Measurements from ENCODE around the gene UBE2U. TPM values are rescaled to one million over a fixed set of nuclear protein-coding genes. Genes with fewer than 3 reads are reported as not detected.

Gene UBE2U
- total RNA-seq, 1 experiment from 2014 or later: not detected

- no peaks in the 10 kb centered on the region for H3K9me2 ChIP-seq (ENCODE audit: insufficient read depth)
- DNase-seq (ENCODE audit: low read depth, low spot score) (no peak), ATAC-seq (no peak)
- no peak for TF ChIP-seq ATF3 (IDR thresholded peaks at IDR 0.05)
- 0 out of 2 replicates have a peak, but pooled peaks have one; percentile 10 for TF ChIP-seq FOSL1 (IDR thresholded peaks at IDR 0.05; ENCODE audit: low read depth)
- TF ChIP-seq ZFX (IDR thresholded peaks at IDR 0.05): no peak
- TF ChIP-seq EGR1 (IDR thresholded peaks at IDR 0.05; ENCODE audit: low read depth): no peak
- H4K20me1 ChIP-seq (ENCODE audit: insufficient read depth): no peaks in the 10 kb centered on the region
- no peak overlapping the region for H3K4me3 ChIP-seq (replicated peaks in 1 of 2; ENCODE audit: low read depth in 1 of 2, low read length in 2 of 2)
- H3K4me2 ChIP-seq (ENCODE audit: low read length): no peak overlapping the region
- ChIA-PET CTCF (no interaction called here), RAD21 (ENCODE audit: low non-redundant PET in 1 of 2, low total read pairs in 2 of 2, uncharacterized antibody in 2 of 2, unreplicated experiment in 2 of 2) (no interaction called here), POLR2A (no interaction called here)
- intact Hi-C loops (cut with micrococcal nuclease): no loop called here
- no peaks in the 10 kb centered on the region for H3K4me1 ChIP-seq (ENCODE audit: control insufficient read depth in 1 of 2, insufficient read depth in 2 of 2, low read length in 2 of 2)
- H3K79me2 ChIP-seq (ENCODE audit: insufficient read depth, low read length): no peaks in the 10 kb centered on the region
- H2AFZ ChIP-seq (ENCODE audit: low read depth, low read length, poor library complexity, severe bottlenecking): peak overlapping the region; percentile 7
- BruUV-seq (replicated peaks): no TSS peak
- no peaks in the 10 kb centered on the region for H3K36me3 ChIP-seq (ENCODE audit: control insufficient read depth in 1 of 2, insufficient read depth in 2 of 2, low read length in 2 of 2)
- H3K27ac ChIP-seq (ENCODE audit: low read depth, low read length): no peak overlapping the region
- H3K27me3 ChIP-seq (ENCODE audit: insufficient read depth, low read length): no peaks in the 10 kb centered on the region
- H3K9ac ChIP-seq (ENCODE audit: low read length): no peak overlapping the region
- no peaks in the 10 kb centered on the region for H3K9me3 ChIP-seq (ENCODE audit: control insufficient read depth in 1 of 2, insufficient read depth in 1 of 2, low read depth in 1 of 2, low read length in 2 of 2)
Measured at GRCh38 chr1:64199154-64199553, 4.3 kb upstream of the UBE2U start.

GRCh38 chr1:64200064-64200463 lies 3.4 kb upstream of the UBE2U start:
- BruUV-seq (replicated peaks): no TSS peak
- no peak overlapping the region for H3K4me3 ChIP-seq (replicated peaks in 1 of 2; ENCODE audit: low read depth in 1 of 2, low read length in 2 of 2)
- H3K4me2 ChIP-seq (ENCODE audit: low read length): no peak overlapping the region
- no peak overlapping the region for H3K9ac ChIP-seq (ENCODE audit: low read length)
- H3K4me1 ChIP-seq (ENCODE audit: control insufficient read depth in 1 of 2, insufficient read depth in 2 of 2, low read length in 2 of 2): no peaks in the 10 kb centered on the region
- no peak overlapping the region for H2AFZ ChIP-seq (ENCODE audit: low read depth, low read length, poor library complexity, severe bottlenecking)
- no peak overlapping the region for H3K27ac ChIP-seq (ENCODE audit: low read depth, low read length)
- H3K9me2 ChIP-seq (ENCODE audit: insufficient read depth): no peaks in the 10 kb centered on the region
- DNase-seq (ENCODE audit: low read depth, low spot score) (no peak), ATAC-seq (no peak)
- H4K20me1 ChIP-seq (ENCODE audit: insufficient read depth): no peaks in the 10 kb centered on the region
- intact Hi-C loops (cut with micrococcal nuclease): no loop called here
- ChIA-PET CTCF (no interaction called here), POLR2A (no interaction called here), RAD21 (ENCODE audit: low non-redundant PET in 1 of 2, low total read pairs in 2 of 2, uncharacterized antibody in 2 of 2, unreplicated experiment in 2 of 2) (no interaction called here)
- no peaks in the 10 kb centered on the region for H3K36me3 ChIP-seq (ENCODE audit: control insufficient read depth in 1 of 2, insufficient read depth in 2 of 2, low read length in 2 of 2)
- no peaks in the 10 kb centered on the region for H3K9me3 ChIP-seq (ENCODE audit: control insufficient read depth in 1 of 2, insufficient read depth in 1 of 2, low read depth in 1 of 2, low read length in 2 of 2)
- no peaks in the 10 kb centered on the region for H3K79me2 ChIP-seq (ENCODE audit: insufficient read depth, low read length)
- TF ChIP-seq SRF (IDR thresholded peaks at IDR 0.05; ENCODE audit: low read depth) (no peak), EZH2phosphoT487 (IDR thresholded peaks at IDR 0.05; ENCODE audit: borderline replicate concordance) (no peak), YY1 (IDR thresholded peaks at IDR 0.05; ENCODE audit: extremely low read depth, insufficient replicate concordance, low read depth, low read length) (no peak), ZNF274 (IDR thresholded peaks at IDR 0.05; ENCODE audit: low read depth, low read length) (no peak), CEBPB (IDR thresholded peaks at IDR 0.05; ENCODE audit: low read depth) (no peak), REST (IDR thresholded peaks at IDR 0.05; ENCODE audit: low read depth) (no peak), TCF7L2 (IDR thresholded peaks at IDR 0.05; ENCODE audit: borderline replicate concordance, extremely low read depth, insufficient read depth, insufficient read length) (no peak), EZH2 (IDR thresholded peaks at IDR 0.05) (no peak)
- H3K27me3 ChIP-seq (ENCODE audit: insufficient read depth, low read length): no peaks in the 10 kb centered on the region
